Activated B cell treated with CpG ODN at 0.5 μM for 24 hours (primary cell): ENCODE data around the gene NQO2. TPM values are rescaled to one million over a fixed set of nuclear protein-coding genes. Genes with fewer than 3 reads are reported as not detected.
"Not testable (repeated sequence)": the region's sequence is repeated elsewhere in the genome, so short reads cannot be mapped to it uniquely, and the experiment has no call there.

ENCODE experiments used
- ATAC-seq: fragments of 200-7000 bp; cut with Tn5 transposase; one replicate; pipeline ENCODE4 v1.10.0; 2021; ENCODE audit warnings: low read depth, mild to moderate bottlenecking, moderate library complexity
- CTCF ChIA-PET: fragments of 350-600 bp; sonication (Branson Sonifier 250); formaldehyde crosslinking; loops from one replicate; lab custom pipeline; 2021; ENCODE audit warnings: antibody characterized with exemption; lab: Charles Lee
- POLR2A ChIA-PET: fragments of 350-600 bp; sonication (Branson Sonifier 250); formaldehyde crosslinking; loops from one replicate; lab custom pipeline; 2021; ENCODE audit warnings: antibody characterized with exemption; lab: Charles Lee
- DNase-seq: peaks from one replicate; pipeline ENCODE4 v3.0.0; 2022
- H3K27ac Mint-ChIP-seq: one replicate; pipeline ENCODE4 v1.8.0; 2020; ENCODE audit warnings: mixed read lengths
- H3K27me3 Mint-ChIP-seq: one replicate; pipeline ENCODE4 v1.8.0; 2021; ENCODE audit warnings: mixed read lengths
- H3K36me3 Mint-ChIP-seq: one replicate; pipeline ENCODE4 v1.8.0; 2021; ENCODE audit warnings: low read depth, mixed read lengths
- H3K4me1 Mint-ChIP-seq: one replicate; pipeline ENCODE4 v1.8.0; 2021; ENCODE audit warnings: mixed read lengths
- H3K4me3 Mint-ChIP-seq: one replicate; pipeline ENCODE4 v1.8.0; 2020; ENCODE audit warnings: mild to moderate bottlenecking, mixed read lengths
- H3K9me3 Mint-ChIP-seq: one replicate; pipeline ENCODE4 v1.8.0; 2020; ENCODE audit warnings: mixed read lengths
- intact Hi-C: fragments of 100-400 bp; cut with micrococcal nuclease; formaldehyde crosslinking; loops from one replicate; pipeline ENCODE4 v1.15.1; 2024
- total RNA-seq: library from RNA; stranded (reverse); gene quantifications from 2 replicates; pipeline ENCODE4 v1.2.3, GENCODE V29; 2022
- TF ChIP-seq, protein P1 (sequence below): fragments of 200-600 bp; IDR thresholded peaks from one replicate; pipeline ENCODE4 v1.8.0; 2022; ENCODE audit warnings: antibody characterized with exemption, mild to moderate bottlenecking

The NQO2 gene
- total RNA-seq, 1 donor from 2014 or later = 12.3 TPM

DNA sequence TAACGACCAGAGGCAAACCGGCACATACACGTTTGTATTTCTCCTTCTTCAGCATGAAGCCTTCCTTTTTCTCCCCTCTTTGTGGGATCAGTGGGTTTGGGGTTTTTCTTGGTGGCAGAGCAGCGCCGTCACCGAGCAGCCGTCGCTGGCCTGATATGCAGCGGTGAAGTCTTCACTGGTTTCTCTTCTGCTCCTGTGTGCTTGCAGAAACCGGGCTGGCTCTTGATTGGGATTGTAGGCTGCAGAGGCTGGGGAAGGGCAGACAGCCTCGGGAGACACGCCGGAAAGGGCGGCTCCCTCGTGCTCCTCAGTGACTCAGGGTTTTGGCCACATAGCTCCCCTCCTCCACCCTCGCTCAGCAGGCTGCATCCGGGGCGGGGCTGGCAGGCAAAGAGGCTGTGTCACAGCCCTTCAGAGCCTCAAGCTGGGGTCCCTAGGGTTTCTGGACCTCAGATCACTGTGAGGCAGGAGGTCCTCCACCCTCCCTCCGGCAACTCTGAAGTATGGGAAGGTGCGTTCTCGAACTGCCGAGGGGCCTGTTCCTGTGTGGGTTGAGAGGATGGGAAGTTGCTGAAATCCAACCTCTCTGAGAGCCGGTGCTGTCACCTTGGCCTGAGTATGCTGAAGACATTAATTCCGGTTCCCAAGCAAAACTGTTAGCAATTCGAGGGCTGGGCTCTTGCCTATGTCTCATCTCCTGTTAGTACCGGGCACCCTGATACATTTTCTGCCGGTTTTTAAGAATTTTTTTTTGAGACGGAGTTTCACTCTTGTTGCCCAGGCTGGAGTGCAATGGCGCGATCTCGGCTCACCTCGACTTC lies 24.2 kb downstream of the NQO2 start:
- DNase-seq (peak; percentile 76), ATAC-seq (peak; percentile 82)
- peaks cover 54% of the 10 kb centered on the region for H3K4me1 Mint-ChIP-seq
- TF ChIP-seq, protein P1, sequence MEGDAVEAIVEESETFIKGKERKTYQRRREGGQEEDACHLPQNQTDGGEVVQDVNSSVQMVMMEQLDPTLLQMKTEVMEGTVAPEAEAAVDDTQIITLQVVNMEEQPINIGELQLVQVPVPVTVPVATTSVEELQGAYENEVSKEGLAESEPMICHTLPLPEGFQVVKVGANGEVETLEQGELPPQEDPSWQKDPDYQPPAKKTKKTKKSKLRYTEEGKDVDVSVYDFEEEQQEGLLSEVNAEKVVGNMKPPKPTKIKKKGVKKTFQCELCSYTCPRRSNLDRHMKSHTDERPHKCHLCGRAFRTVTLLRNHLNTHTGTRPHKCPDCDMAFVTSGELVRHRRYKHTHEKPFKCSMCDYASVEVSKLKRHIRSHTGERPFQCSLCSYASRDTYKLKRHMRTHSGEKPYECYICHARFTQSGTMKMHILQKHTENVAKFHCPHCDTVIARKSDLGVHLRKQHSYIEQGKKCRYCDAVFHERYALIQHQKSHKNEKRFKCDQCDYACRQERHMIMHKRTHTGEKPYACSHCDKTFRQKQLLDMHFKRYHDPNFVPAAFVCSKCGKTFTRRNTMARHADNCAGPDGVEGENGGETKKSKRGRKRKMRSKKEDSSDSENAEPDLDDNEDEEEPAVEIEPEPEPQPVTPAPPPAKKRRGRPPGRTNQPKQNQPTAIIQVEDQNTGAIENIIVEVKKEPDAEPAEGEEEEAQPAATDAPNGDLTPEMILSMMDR = no peak
- H3K36me3 Mint-ChIP-seq = peaks cover 7% of the 10 kb centered on the region
- no peaks in the 10 kb centered on the region for H3K9me3 Mint-ChIP-seq
- CTCF ChIA-PET = interaction anchor here (1.1 to 1.6 kb wide), 4 partner anchors 9 to 30 kb away, joined by 4 to 7 read pairs (median 5); partner anchors contain the start of gene NQO2
- intact Hi-C loops = loop anchor here (1.0 to 10.0 kb wide), 5 partner anchors 25 to 1289 kb away; partner anchors contain the start of genes NQO2, RIPK1 and WRNIP1
- POLR2A ChIA-PET = interaction anchor here (0.6 to 8.5 kb wide), 10 partner anchors 10 to 182 kb away, joined by 3 to 93 read pairs (median 4); partner anchors contain the start of genes NQO2, RIPK1 and SERPINB1
- H3K27ac Mint-ChIP-seq = peak overlapping the region; percentile 88
- H3K27me3 Mint-ChIP-seq = no peaks in the 10 kb centered on the region
- H3K4me3 Mint-ChIP-seq = peak overlapping the region; percentile 90

DNA sequence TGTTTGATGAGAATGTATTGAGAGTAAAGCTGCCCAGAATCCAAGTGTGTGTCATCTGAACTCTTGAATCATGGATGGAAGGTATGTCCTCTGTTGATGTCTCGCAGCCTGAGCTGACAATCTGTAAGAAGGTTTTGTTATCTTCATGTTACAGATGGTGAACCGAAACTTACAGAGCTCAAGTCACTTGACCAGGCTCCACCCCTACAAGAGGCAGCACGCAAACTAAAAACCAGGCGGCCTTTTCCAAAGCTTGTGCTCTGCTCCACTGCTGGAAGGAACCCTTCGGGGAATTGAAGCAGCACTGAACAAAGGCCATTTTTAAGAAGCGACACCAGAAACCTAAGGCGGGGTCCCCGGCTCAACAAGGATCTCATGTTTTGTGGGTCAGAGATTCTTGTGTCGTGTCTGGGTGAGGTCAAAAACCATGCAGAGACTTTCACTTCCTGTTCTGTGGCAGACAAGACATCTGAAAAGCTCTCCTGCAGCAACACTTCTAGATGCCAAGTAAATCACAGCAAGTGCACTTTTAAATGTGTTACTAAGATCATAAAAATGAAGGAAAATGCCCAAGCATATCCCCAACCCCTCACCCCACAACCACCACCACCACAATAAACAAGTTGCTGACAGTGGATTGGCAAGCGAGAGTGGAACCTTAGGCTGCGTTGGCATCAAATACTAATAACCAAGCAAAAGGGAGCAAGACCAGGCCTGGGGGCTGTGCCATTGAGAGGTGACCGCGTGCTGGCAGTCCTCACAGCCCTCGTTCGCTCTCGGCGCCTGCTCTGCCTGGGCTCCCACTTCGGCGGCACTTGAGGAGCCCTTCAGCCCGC lies 27.3 kb downstream of the NQO2 start:
- H3K27ac Mint-ChIP-seq = peak overlapping the region; percentile 96
- DNase-seq = peak; percentile 59
- no peaks in the 10 kb centered on the region for H3K36me3 Mint-ChIP-seq
- TF ChIP-seq, protein P1 = no peak
- no peaks in the 10 kb centered on the region for H3K9me3 Mint-ChIP-seq
- peak; percentile 61 for ATAC-seq
- peaks cover 7% of the 10 kb centered on the region for H3K27me3 Mint-ChIP-seq
- H3K4me1 Mint-ChIP-seq = peaks cover 60% of the 10 kb centered on the region
- H3K4me3 Mint-ChIP-seq = peak overlapping the region; percentile 71
- ChIA-PET POLR2A (interaction anchor here (1.0 to 8.5 kb wide), 14 partner anchors 11 to 186 kb away, joined by 3 to 93 read pairs (median 8); partner anchors contain the start of genes BPHL, NQO2, RIPK1 and SERPINB1), CTCF (interaction anchor here (0.9 to 5.1 kb wide), 5 partner anchors 25 to 181 kb away, joined by 3 to 21 read pairs (median 3); no protein-coding TSS in a partner anchor)
- intact Hi-C loops = loop anchor here (1.0 to 10.0 kb wide), 4 partner anchors 26 to 1292 kb away; partner anchors contain the start of gene NQO2

DNA sequence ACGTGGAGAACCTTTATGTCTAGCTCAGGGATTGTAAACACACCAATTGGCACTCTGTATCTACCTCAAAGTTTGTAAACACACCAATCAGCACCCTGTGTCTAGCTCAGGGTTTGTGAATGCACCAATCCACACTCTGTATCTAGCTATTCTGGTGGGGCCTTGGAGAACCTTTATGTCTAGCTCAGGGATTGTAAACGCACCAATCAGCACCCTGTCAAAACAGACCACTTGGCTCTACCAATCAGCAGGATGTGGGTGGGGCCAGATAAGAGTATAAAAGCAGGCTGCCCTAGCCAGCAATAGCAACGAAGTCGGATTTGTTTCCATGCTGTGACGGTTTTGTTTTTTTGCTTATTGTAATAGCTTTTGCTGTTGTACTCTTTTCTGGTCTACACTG lies 28.5 kb downstream of the NQO2 start:
- not testable (repeated sequence) for H3K4me3 Mint-ChIP-seq, H3K27ac Mint-ChIP-seq, DNase-seq, ATAC-seq, H3K36me3 Mint-ChIP-seq, H3K9me3 Mint-ChIP-seq
- intact Hi-C loops = loop anchor here (10.0 kb wide), 1 partner anchor 1293 kb away; no protein-coding TSS in a partner anchor
- CTCF ChIA-PET = interaction anchor here (5.1 kb wide), 1 partner anchor 26 kb away, joined by 21 read pairs; no protein-coding TSS in a partner anchor
- POLR2A ChIA-PET = interaction anchor here (1.4 to 8.5 kb wide), 3 partner anchors 10 to 27 kb away, joined by 4 to 93 read pairs (median 9); partner anchors contain the start of gene NQO2
- Mint-ChIP-seq H3K4me1 (peaks cover 57% of the 10 kb centered on the region), H3K27me3 (peaks cover 10% of the 10 kb centered on the region)

DNA sequence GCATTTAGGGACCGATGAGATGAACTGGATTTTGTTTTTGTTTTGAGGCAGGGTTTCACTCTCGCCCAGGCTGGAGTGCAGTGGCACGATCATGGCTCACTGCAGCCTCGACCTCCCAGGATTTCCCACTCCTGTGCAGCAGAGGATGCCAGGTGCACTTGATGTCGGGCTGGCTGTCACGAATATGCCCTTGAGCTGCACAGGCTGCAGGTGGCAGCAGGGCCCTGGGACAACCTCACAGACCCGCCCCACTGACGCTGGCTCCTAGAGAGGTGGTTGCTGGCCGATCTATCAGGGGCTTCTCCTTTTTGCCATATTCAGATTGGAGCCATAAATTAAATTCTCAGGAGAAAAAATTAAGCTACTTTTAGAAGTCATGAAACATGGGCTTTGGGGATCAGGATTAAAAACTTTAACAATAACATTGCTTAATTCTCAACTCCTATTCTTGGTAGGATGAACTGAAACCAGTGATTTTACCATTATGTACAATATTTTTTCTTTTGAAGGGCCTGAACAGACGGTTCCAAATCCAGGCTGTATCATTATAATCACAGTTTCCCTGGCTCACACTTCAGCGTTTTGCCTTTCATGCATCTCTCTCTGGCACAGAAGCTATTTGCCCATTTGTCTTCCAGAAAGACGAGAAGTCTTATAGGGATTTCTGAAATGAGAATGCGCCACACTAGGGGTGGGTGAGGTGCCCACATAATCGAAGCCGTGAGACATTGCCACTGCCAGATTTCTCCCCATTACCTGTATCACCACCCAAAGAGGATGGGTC lies 32.4 kb downstream of the NQO2 start:
- intact Hi-C loops = loop anchor here (1.0 kb wide), 1 partner anchor 21 kb away; no protein-coding TSS in a partner anchor
- no peak for DNase-seq
- Mint-ChIP-seq H3K27me3 (peaks cover 13% of the 10 kb centered on the region), H3K4me3 (no peak overlapping the region), H3K27ac (no peak overlapping the region), H3K9me3 (no peaks in the 10 kb centered on the region), H3K4me1 (peaks cover 20% of the 10 kb centered on the region), H3K36me3 (no peaks in the 10 kb centered on the region)
- TF ChIP-seq, protein P1 = no peak
- ChIA-PET CTCF (interaction anchor here (0.7 to 1.8 kb wide), 2 partner anchors 8 to 33 kb away, joined by 4 to 5 read pairs; partner anchors contain the start of gene NQO2), POLR2A (interaction anchor here (0.7 to 1.1 kb wide), 4 partner anchors 22 to 36 kb away, joined by 3 to 4 read pairs (median 3); partner anchors contain the start of genes NQO2 and RIPK1)
- ATAC-seq = peak; percentile 55
